Bone marrow (tissue), 2 donors: Measurements from ENCODE around the gene WLS.
"Not testable (repeated sequence)": the region's sequence is repeated elsewhere in the genome, so short reads cannot be mapped to it uniquely, and the experiment has no call there.

Source experiments
- DNase-seq, 2 donors: peaks; one replicate each; lab custom pipeline; 2025; lab: John Stamatoyannopoulos, UW

Gene WLS

GRCh38 chr1:68232289-68233148 is at the start of gene WLS:
WLS (minus strand) TSS chr1:68232523; CDS start chr1:68232299, 224 bp downstream.
- DNase-seq = no peak

GRCh38 chr1:68280286-68280685 is 48.0 kb upstream of the WLS start:
- DNase-seq = no peak

- no peak for DNase-seq
Observed at GRCh38 chr1:68279846-68280245, 47.5 kb upstream of the WLS start.

GRCh38 chr1:68278221-68278620 is 45.9 kb upstream of the WLS start:
- DNase-seq = no peak

GRCh38 chr1:68276448-68276847 is 44.1 kb upstream of the WLS start:
- DNase-seq = no peak

- no peak for DNase-seq
Observed at GRCh38 chr1:68273530-68273929, 41.2 kb upstream of the WLS start.

GRCh38 chr1:68271596-68271995 is 39.3 kb upstream of the WLS start:
- no peak for DNase-seq

GRCh38 chr1:68270951-68271350 is 38.6 kb upstream of the WLS start:
- no peak for DNase-seq

GRCh38 chr1:68269637-68270430 is 37.5 kb upstream of the WLS start:
- no peak for DNase-seq

- no peak for DNase-seq
Observed at GRCh38 chr1:68268896-68269483, 36.7 kb upstream of the WLS start.

GRCh38 chr1:68256824-68257223 is 24.5 kb upstream of the WLS start:
- not testable (repeated sequence) for DNase-seq

GRCh38 chr1:68255301-68255700 is 23.0 kb upstream of the WLS start:
- DNase-seq = no peak

- no peak for DNase-seq
Observed at GRCh38 chr1:68254667-68255226, 22.4 kb upstream of the WLS start.

GRCh38 chr1:68237040-68237439 is 4.7 kb upstream of the WLS start:
- DNase-seq = no peak

- no peak for DNase-seq
Observed at GRCh38 chr1:68234094-68234493, 1.8 kb upstream of the WLS start.

GRCh38 chr1:68233202-68233601 is 879 bp upstream of the WLS start:
- DNase-seq = no peak

GRCh38 chr1:68231627-68232288 is 565 bp downstream of the WLS start:
- no peak for DNase-seq

GRCh38 chr1:68230901-68231626 is 1.3 kb downstream of the WLS start:
- DNase-seq = no peak

- no peak for DNase-seq
Observed at GRCh38 chr1:68230484-68230802, 1.9 kb downstream of the WLS start.

GRCh38 chr1:68229650-68230483 is 2.5 kb downstream of the WLS start:
- DNase-seq = no peak
